ENCODE results near the gene ST7. TPM values are rescaled to one million over a fixed set of nuclear protein-coding genes. Genes with fewer than 3 reads are reported as not detected.
A peak's percentile ranks its signal among the peaks of the same experiment; 100 is the strongest.

The ST7 gene
- total and polyA plus RNA-seq, 2 donors (not counting 1 experiment from before 2014, with no cell fraction given): 20.0 to 28.6 TPM

DNA sequence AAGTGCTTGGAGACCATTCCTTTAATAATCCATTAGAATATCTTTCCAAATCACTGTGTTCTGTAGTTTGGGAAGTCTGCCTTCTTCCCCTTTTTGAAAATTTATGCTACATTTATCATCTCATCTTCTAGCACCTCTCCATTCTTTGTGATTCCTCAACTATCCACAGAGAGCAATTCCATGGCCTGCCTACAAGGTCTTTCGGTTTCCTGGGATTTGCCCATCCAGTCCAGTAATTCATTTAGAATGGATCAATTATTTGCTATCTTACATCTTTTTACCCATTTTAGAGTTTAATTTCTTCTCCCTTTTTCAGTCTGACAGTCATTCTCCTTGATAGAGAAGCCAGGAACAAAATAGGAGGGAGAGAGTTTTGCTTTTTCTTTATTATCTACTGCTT lies 179.8 kb downstream of the ST7 start:
- no peaks in the 10 kb centered on the region for H3K79me2 ChIP-seq (ENCODE audit: control insufficient read depth, insufficient read depth, low read length)
- H3K4me1 ChIP-seq (ENCODE audit: control insufficient read depth, extremely low read depth, insufficient read depth, low read length): peaks cover 25% of the 10 kb centered on the region
- H3K27ac ChIP-seq (ENCODE audit: insufficient read depth, low read length): peak overlapping the region; percentile 88
- peak overlapping the region in 1 of 4 experiments; percentile 6 for H3K4me3 ChIP-seq (replicated peaks in 1 of 4; ENCODE audit: control extremely low read depth in 1 of 4, insufficient read depth in 1 of 4, low read depth in 3 of 4, low read length in 4 of 4)
- H3K9me3 ChIP-seq (ENCODE audit: control insufficient read depth, insufficient read depth, low read depth, low read length): no peaks in the 10 kb centered on the region
- H3K4me2 ChIP-seq (ENCODE audit: extremely low read depth, insufficient read depth, low read length): peak overlapping the region; percentile 34
- no peak for TF ChIP-seq EZH2 (IDR thresholded peaks at IDR 0.05; ENCODE audit: low read length, missing control alignments)
- TF ChIP-seq, protein P1, sequence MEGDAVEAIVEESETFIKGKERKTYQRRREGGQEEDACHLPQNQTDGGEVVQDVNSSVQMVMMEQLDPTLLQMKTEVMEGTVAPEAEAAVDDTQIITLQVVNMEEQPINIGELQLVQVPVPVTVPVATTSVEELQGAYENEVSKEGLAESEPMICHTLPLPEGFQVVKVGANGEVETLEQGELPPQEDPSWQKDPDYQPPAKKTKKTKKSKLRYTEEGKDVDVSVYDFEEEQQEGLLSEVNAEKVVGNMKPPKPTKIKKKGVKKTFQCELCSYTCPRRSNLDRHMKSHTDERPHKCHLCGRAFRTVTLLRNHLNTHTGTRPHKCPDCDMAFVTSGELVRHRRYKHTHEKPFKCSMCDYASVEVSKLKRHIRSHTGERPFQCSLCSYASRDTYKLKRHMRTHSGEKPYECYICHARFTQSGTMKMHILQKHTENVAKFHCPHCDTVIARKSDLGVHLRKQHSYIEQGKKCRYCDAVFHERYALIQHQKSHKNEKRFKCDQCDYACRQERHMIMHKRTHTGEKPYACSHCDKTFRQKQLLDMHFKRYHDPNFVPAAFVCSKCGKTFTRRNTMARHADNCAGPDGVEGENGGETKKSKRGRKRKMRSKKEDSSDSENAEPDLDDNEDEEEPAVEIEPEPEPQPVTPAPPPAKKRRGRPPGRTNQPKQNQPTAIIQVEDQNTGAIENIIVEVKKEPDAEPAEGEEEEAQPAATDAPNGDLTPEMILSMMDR (conservative IDR thresholded peaks at IDR 0.05 in 1 of 2, IDR thresholded peaks at IDR 0.05 in 1 of 2; ENCODE audit: low read depth in 1 of 2, low read length in 2 of 2): no peak
- peaks cover 2% of the 10 kb centered on the region for H3K36me3 ChIP-seq (ENCODE audit: control insufficient read depth, insufficient read depth, low read length)
- no peak overlapping the region for H2AFZ ChIP-seq (ENCODE audit: low read length)
- no peaks in the 10 kb centered on the region for H4K20me1 ChIP-seq (ENCODE audit: control insufficient read depth, extremely low read depth, insufficient read depth, low read length)
- no peaks in the 10 kb centered on the region for H3K27me3 ChIP-seq (ENCODE audit: control insufficient read depth, insufficient read depth, low read length)
- no peak for DNase-seq (ENCODE audit: low read depth in 2 of 2)
- H3K9ac ChIP-seq (ENCODE audit: insufficient read depth, low read length): peak overlapping the region; percentile 21

DNA sequence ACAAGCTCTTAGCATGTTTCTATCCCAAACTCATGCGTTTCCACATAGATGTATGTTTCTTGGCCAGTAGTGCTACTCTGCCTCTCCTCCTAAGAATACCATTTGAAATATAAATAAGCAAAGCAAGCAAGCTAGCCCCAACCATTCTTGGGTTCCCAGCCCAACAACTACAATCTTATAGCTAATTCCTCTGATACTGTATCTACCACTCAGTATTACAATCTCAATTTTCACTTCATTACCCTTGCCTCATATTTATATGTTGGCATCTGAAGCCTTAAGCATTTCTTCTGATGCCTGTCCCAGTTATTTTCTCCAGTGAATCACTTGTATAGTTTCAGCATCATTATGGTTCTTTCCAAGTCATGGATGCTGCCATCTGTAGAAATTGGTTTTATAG lies 181.1 kb downstream of the ST7 start:
- Histone ChIP-seq H3K79me2 (ENCODE audit: control insufficient read depth, insufficient read depth, low read length) (no peaks in the 10 kb centered on the region), H3K9ac (ENCODE audit: insufficient read depth, low read length) (no peak overlapping the region), H2AFZ (ENCODE audit: low read length) (no peak overlapping the region), H3K36me3 (ENCODE audit: control insufficient read depth, insufficient read depth, low read length) (peaks cover 2% of the 10 kb centered on the region), H3K4me3 (replicated peaks in 1 of 4; ENCODE audit: control extremely low read depth in 1 of 4, insufficient read depth in 1 of 4, low read depth in 3 of 4, low read length in 4 of 4) (no peak overlapping the region), H3K27ac (ENCODE audit: insufficient read depth, low read length) (peak overlapping the region; percentile 24), H3K4me1 (ENCODE audit: control insufficient read depth, extremely low read depth, insufficient read depth, low read length) (peaks cover 25% of the 10 kb centered on the region), H3K4me2 (ENCODE audit: extremely low read depth, insufficient read depth, low read length) (no peak overlapping the region), H4K20me1 (ENCODE audit: control insufficient read depth, extremely low read depth, insufficient read depth, low read length) (no peaks in the 10 kb centered on the region), H3K9me3 (ENCODE audit: control insufficient read depth, insufficient read depth, low read depth, low read length) (no peaks in the 10 kb centered on the region), H3K27me3 (ENCODE audit: control insufficient read depth, insufficient read depth, low read length) (no peaks in the 10 kb centered on the region)
- DNase-seq (ENCODE audit: low read depth in 2 of 2): no peak
- TF ChIP-seq, protein P1 (conservative IDR thresholded peaks at IDR 0.05 in 1 of 2, IDR thresholded peaks at IDR 0.05 in 1 of 2; ENCODE audit: low read depth in 1 of 2, low read length in 2 of 2): no peak
- no peak for TF ChIP-seq EZH2 (IDR thresholded peaks at IDR 0.05; ENCODE audit: low read length, missing control alignments)

DNA sequence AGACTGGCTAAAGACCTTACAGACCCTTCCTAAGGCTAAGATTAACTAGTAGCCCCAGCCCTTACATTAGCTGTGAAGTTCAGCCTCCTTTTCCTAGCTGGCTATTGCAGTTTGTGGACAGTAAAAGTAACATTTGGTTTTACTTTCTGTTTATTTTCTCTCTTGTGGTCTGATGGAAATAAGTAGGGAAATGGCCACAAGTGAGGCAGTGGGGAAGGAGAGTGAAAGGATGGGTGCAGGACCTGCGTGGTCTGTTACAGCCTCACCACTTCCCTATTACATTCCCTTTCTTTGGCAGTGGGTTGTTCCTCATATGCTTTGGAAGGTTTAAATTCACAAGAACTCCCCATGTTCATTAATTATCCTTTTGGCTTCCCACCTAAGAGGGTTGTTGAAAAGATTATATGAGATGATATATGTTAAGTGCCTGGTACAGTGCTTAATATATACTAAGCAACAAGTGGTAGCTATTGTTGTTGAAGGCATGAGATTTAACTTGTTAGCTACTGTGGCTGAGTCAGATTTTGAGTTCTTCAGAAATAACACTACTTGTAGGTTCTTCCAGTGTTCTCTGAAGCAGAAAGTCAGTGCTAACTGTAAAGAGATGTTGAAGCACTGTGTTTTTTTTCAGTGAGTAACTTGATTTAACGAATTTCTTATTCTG lies 181.7 kb downstream of the ST7 start:
- H3K9me3 ChIP-seq (ENCODE audit: control insufficient read depth, insufficient read depth, low read depth, low read length): no peaks in the 10 kb centered on the region
- no peak overlapping the region for H2AFZ ChIP-seq (ENCODE audit: low read length)
- no peak overlapping the region for H3K4me3 ChIP-seq (replicated peaks in 1 of 4; ENCODE audit: control extremely low read depth in 1 of 4, insufficient read depth in 1 of 4, low read depth in 3 of 4, low read length in 4 of 4)
- no peak overlapping the region for H3K4me2 ChIP-seq (ENCODE audit: extremely low read depth, insufficient read depth, low read length)
- TF ChIP-seq, protein P1 (conservative IDR thresholded peaks at IDR 0.05 in 1 of 2, IDR thresholded peaks at IDR 0.05 in 1 of 2; ENCODE audit: low read depth in 1 of 2, low read length in 2 of 2): no peak
- TF ChIP-seq EZH2 (IDR thresholded peaks at IDR 0.05; ENCODE audit: low read length, missing control alignments): no peak
- no peaks in the 10 kb centered on the region for H3K79me2 ChIP-seq (ENCODE audit: control insufficient read depth, insufficient read depth, low read length)
- H3K27me3 ChIP-seq (ENCODE audit: control insufficient read depth, insufficient read depth, low read length): no peaks in the 10 kb centered on the region
- no peaks in the 10 kb centered on the region for H4K20me1 ChIP-seq (ENCODE audit: control insufficient read depth, extremely low read depth, insufficient read depth, low read length)
- peaks cover 25% of the 10 kb centered on the region for H3K4me1 ChIP-seq (ENCODE audit: control insufficient read depth, extremely low read depth, insufficient read depth, low read length)
- peak; percentile 42 to 67 for DNase-seq (ENCODE audit: low read depth in 2 of 2)
- H3K27ac ChIP-seq (ENCODE audit: insufficient read depth, low read length): no peak overlapping the region
- H3K36me3 ChIP-seq (ENCODE audit: control insufficient read depth, insufficient read depth, low read length): peaks cover 2% of the 10 kb centered on the region
- no peak overlapping the region for H3K9ac ChIP-seq (ENCODE audit: insufficient read depth, low read length)

Data from fibroblast of lung (primary cell).